HT-29 (cell line): ENCODE measurements around the gene LENG9. TPM values are rescaled to one million over a fixed set of nuclear protein-coding genes. Genes with fewer than 3 reads are reported as not detected.
A peak's percentile ranks its signal among the peaks of the same experiment; 100 is the strongest.
"Not testable (repeated sequence)": the region's sequence is repeated elsewhere in the genome, so short reads cannot be mapped to it uniquely, and the experiment has no call there.

Source experiments
- DNase-seq: peaks from one replicate; pipeline ENCODE4 v3.0.0-alpha.2; 2015; ENCODE audit warnings: low spot score
- total RNA-seq: library from RNA; depleted of rRNA; stranded (reverse); fragments of >200 nt; shearing (Covaris generic); gene quantifications from 2 replicates; pipeline ENCODE4 v1.2.3, GENCODE V29; 2014

LENG9 gene
- total RNA-seq, 1 experiment from 2014 or later, result 40.2 TPM

- peak; percentile 76 for DNase-seq
Measured at GRCh38 chr19:54478677-54479266, 15.2 kb upstream of the LENG9 start.

DNA sequence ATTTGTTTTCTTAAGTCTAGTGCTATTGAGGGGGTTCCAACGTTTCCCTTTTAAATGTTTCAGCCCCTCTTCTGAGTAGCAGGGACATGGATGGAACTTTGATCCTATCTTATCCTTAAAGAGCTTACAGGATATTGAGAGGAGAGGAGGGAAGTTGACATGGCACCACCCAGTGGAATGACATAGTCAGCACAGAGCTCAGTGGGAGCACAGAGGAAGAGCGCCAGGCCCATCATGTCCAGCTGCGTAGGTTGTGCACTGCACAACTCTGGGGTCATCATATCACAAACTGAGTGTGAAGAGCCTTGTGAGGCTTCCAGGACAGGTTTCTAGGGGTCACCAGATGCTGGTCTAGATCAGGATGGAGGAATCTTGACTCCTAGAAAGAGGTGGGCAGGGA, 14.1 kb upstream of the LENG9 start:
- DNase-seq, result peak; percentile 62

DNA sequence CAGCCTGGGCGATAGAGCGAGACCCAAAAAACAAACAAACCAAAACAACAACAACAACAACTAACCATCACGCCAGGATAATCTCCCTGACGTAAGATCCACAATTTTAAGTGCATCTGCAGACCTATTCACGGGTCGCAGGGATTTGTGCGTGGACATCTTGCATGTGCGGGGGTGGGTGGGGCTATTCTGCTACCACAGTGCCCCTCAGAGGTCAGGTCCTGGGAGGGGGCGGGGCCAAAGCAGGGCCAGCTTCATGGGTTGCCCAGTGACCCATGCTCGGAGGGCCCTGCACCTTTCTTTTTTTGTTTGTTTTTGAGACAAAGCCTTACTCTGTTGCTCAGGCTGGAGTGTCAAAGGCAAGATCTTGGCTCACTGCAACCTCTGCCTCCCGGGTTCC, 12.1 kb upstream of the LENG9 start:
- DNase-seq, result no peak

- DNase-seq, result no peak
Measured at GRCh38 chr19:54473892-54474372, 10.4 kb upstream of the LENG9 start.

GRCh38 chr19:54473071-54473891, 9.7 kb upstream of the LENG9 start, which contains the start of gene CDC42EP5:
Gene CDC42EP5 (minus strand): TSS chr19:54473296. CDS start chr19:54465547, 7,749 bp downstream.
- no peak for DNase-seq

- peak; percentile 86 for DNase-seq
Measured at GRCh38 chr19:54470991-54471782, 7.6 kb upstream of the LENG9 start.

DNA sequence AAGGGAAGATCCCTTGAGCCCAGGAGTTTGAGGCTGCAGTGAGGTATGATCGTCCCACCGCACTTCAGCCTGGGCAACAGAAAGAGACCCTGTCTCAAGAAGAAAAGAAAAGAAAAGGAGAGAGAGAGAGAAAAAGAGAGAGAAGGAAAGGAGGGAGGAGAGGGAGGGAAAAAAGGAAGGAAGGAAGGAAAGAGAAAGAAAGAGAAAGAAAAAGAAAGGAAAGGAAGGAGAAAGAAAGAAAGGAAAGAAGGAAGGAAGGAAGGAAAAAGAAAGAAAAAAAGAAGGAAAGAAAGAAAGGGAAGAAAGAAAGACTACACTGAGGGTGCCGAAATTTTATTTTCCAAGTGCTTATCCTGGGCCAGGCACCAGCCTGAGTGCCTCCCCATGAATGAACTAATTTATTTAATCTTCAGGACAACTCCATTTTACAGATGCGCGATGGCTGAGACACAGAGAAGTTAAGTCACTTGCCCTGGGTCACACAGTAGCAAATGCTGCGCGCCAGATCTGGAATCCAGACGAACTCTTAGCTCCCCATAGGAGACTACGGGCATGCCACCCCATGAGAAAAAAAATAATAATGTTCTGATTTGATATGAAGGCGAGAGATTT, 6.8 kb upstream of the LENG9 start:
- DNase-seq, result no peak

GRCh38 chr19:54469496-54469934, 5.9 kb upstream of the LENG9 start:
- DNase-seq, result peak; percentile 75

GRCh38 chr19:54466110-54466480, 2.5 kb upstream of the LENG9 start:
- DNase-seq, result not testable (repeated sequence)

DNA sequence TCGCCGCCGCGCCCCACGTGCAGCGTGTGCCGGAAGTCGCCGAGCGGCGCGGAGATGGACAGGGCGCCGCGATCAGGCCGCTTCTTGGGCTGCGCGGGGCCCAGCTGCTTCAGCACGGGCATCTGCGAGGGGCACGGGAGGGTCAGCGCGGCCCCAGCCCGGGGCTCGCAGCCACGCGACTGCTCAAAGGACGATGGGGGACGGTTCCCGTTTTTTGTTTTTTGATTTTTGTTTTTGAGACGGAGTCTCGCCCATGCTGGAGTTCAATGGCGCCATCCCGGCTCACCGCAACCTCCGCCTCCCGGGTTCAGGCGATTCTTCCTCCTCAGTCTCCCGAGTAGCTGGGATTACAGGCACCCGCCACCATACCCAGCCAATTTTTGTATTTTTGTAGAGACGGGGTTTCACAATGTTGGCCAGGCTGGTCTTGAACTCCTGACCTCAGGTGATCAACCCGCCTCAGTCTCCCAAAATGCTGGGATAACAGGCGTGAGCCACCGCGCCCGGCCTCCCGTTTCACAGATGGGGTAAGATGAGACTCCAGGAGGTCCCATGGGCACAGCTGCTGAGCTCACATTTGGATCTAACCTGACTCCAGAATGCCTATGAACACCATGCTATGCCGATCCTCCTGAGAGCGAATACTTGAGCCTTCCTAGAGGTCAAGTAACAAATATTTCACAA, 2.0 kb upstream of the LENG9 start:
- no peak for DNase-seq

DNA sequence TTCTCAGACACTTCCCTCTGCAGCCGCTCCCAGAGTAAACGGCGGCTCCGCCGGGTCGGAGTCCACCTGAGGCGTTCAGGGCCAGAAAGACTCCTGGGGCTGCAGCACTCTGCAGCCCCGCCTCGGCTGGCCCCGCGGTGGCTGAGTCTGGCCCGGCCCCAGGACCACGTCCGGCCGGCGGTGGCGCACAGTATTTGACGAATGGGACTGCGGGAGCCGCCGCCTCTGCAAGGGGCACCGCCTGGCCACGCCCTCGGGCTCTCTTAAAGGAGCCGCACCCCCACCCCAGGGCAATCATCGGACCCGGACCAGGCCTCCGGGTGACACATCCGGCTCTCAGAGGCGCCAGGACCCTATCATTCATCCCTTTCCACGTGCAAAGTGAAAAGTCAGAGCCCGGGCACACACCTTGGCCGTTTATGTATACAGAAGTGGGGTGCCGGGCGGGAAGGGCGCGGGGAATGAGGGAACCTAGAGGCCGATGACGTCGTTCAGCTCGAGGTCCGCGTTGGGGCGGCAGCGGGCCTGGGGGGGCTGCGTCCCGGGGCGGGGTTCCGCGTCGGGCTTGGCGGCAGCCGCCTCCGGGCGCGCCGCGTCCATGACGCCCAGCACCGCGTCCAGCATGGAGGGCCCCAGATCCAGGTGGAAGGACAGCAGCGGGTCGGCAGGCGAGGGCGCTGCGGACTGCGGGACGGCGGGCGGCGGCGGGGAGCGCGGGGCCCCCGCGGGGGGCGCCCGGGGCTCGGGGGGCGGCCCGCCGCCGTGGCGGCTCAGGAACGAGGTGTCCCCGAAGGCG, 1.2 kb upstream of the LENG9 start:
- peak; percentile 97 for DNase-seq

GRCh38 chr19:54464044-54464629, 559 bp upstream of the LENG9 start:
- DNase-seq, result peak; percentile 100

DNA sequence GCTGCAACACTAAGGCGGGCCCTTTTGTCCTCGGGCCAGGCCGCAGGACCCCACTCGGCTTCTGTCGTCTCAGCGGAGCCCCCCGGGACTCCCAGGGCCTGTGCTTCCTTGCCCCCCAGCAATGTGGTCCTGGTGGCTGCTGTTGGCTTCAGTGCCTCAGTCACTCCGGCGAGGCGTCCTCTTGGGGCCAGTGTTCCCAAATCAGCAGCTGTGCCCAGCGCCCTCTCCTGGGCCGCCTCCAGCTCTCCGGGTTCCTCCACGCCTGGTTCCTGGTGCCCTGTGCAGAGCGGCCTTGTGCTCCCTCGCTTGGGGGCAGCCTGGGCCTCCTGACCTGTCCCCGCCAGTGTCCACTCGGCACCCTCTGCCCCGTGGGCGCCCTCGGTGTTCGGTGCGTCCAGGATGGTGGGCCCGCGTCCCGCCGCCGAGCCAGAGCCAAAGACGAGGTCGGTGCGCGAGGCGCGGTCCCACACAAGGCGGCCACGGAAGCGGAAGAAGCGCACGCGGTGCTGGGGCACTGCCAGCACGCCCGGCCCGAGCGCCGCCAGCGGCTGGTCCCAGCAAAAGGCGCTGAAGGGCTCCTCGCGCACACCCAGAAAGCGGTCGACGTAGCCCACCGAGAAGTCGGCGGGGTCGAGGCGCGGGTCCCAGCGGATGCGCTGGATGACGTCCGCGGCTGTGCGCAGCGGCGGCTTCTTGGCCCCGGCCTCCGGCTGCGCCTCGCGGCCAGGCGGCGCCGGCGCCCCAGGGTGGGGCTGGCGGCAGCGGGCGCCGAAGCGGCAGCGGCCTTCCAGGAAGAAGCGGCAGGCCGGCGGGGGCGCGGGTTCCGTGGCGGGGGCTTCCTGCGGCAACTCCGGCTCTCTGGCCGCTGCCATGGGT, 685 bp downstream of the LENG9 start:
- DNase-seq, result peak; percentile 88

DNA sequence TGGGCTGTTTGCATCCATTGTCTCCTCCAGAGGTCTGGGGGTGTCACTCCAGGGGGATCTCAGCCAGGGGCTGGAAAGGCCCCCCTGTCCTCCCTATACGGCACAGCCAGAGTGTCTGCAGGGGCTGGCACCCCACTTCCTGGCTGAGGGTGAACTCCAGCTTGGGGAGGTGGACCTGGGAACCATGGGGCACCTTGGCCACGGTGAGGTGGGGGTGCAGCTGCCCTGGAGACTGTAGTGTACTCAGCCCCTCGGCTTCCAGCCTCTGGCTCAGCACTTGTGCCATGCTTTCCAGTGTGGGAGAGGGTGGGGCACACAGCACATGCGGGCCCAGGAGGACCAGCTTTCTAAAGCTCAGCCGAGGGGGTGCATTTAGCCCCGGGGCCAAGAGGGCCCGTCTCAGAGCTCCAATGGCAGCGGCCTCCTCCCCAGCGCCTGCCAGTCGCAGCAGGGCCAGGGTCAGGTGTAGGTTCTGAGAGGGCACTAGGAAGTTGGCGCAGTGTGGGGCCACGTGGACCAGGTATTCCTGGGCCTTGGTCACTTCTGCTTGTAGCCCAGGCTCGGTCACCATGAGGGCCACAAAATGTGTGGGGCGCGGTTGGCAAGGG, 1.4 kb downstream of the LENG9 start:
- no peak for DNase-seq

DNA sequence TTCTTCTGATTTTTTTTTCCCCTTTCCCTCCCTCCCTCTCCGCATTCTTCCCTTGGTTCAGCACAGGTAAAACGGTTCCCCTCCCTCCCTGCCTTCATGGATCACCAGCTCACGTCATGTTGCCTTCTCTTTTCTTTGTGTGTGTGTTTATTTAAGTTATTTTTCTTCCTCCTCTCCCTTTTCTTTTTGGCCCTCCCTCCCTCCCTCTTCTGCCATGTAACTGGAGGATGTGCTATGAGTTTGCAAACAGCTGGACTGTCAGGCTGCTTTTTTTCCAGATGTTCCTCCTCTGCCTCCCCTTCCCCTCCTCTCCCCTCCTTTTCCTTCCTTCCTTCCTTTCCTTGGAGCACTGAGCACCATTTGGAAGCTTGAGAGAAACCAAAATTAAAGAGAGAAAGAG, 2.0 kb downstream of the LENG9 start:
- no peak for DNase-seq

DNA sequence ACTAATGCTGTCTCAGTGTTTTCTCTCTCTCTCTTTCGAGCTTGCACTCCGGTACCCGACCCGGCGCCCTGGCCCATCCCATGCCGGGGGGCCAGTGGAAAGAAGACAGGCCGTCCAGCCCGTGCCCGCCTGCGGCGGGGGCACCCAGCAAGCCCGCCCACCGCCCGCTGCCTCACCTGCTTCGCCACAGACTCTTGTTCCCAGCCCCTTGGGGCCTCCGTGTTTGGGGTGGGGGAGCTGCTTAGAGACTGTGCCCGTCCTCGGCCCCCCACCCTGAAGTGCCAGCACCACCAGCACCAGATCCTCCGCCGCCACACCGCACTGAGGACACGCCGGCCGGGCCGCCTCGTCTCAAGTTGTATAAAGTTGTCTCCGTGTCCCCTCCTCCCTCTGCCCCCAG, 2.4 kb downstream of the LENG9 start:
- no peak for DNase-seq

- no peak for DNase-seq
Measured at GRCh38 chr19:54460230-54461005, 3.2 kb downstream of the LENG9 start.
